GM19023 (cell line): ENCODE data around the gene TOM1L2.

Source experiments
- ATAC-seq: cut with Tn5 transposase; IDR thresholded peaks from one replicate; pipeline ENCODE4 v1.9.1; 2021; ENCODE audit warnings: mild to moderate bottlenecking, moderate library complexity; ENCODE audit not compliant: unreplicated experiment

The TOM1L2 gene

GRCh38 chr17:17823433-17824118 is 148.6 kb downstream of the TOM1L2 start:
- ATAC-seq: peak; percentile 77

GRCh38 chr17:17822616-17823015 is 149.6 kb downstream of the TOM1L2 start:
- ATAC-seq: no peak

DNA sequence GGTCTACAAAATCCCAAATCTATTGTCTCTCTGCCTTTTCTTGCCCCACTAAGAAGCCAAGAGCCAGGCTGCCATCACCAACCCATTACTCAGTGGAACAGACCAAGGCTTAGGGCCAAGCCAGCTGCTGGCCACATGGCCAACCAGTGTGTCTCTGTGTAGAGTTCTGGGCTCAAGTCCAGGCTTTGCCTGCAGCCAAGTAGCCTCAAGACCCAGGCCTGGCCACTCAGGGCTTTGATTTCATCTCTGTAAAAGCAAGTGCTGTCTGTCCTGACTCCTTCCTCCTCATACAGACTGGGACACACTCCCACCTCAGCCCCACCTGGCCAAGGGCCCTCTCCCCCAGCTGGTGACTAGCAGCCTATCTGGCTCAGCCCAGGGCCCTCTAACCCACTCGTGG is 150.0 kb downstream of the TOM1L2 start:
- no peak for ATAC-seq

- no peak for ATAC-seq
Measured at GRCh38 chr17:17820463-17821158, 151.6 kb downstream of the TOM1L2 start.

- ATAC-seq: no peak
Measured at GRCh38 chr17:17820046-17820445, 152.2 kb downstream of the TOM1L2 start.

- ATAC-seq: peak; percentile 52
Measured at GRCh38 chr17:17819561-17819995, 152.6 kb downstream of the TOM1L2 start.

GRCh38 chr17:17819111-17819510 is 153.1 kb downstream of the TOM1L2 start:
- ATAC-seq: no peak

DNA sequence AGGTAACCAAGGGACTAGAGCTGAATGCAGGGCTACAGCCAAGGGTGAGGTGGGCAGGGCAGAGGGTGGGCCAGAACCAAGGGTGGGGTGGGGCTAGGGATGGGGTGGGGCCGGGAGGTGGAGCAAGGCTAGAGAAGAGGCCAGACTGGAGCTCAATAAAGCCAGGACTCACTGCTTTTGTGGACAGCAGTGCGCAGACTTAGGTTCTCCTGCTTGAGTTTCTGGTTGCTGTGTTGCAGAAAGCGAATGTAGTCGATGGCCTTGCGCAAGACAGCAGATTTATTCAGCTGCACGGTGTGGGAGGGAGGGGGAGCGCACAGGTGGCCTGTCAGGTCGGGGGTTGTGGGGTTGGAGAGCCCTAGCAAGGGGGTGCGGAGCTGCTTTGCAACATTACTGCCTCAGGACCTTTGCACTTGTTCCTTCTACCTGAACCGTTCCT is 154.1 kb downstream of the TOM1L2 start:
- no peak for ATAC-seq

DNA sequence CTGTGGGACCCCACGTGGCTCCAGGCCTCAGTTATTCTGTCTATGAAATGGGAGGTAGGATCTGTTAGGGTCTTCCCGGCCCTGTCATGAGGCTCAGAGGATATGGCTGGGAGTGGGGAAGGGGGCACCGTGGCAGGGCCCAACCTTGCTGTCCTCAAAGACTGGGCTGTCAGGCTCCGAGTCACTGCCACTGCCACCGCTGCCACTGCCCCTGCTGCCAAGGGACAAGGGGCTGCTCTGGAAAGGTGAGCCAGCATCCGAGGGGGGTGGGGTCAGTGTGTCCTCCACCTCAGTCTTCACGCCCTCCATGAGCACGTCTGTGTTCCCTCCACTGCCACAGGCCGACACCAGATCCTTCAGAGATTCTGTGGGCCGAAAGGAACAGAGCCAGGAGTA is 154.7 kb downstream of the TOM1L2 start:
- ATAC-seq: no peak

DNA sequence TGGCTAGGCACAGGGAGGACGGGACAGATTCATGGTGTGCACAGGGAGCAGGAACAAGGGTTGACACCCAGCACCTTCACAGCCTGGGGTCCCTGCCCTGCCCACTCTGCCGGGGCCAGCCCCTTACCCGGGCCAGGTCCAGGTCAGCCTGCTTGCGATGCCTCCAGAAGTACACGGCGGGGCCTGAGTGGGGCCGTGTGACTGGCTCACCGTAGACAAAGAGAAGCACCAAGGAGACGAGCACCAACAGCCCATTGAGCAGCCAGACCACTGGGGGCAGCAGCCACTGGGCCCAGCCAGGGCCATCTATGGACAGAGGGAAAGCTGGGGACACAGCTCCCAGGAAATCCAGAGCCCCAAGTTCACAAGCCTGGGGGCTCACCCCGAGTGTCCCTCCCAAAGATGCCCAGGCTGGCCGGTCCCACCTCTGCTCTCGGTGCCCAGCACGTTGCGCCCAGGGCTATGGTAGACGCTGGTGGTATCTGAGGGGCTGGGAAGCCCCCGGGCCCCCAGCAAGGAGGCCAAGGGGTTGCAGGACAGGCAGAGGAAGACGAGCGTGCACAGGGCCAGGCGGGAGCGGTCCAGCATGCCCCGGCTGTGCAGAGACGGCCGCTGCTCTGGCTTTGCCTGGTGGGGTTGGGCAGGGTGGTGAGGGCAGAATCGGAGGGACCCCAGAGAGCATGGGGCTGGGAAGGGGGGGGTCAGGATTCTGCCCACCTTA is 155.2 kb downstream of the TOM1L2 start:
- ATAC-seq: no peak

DNA sequence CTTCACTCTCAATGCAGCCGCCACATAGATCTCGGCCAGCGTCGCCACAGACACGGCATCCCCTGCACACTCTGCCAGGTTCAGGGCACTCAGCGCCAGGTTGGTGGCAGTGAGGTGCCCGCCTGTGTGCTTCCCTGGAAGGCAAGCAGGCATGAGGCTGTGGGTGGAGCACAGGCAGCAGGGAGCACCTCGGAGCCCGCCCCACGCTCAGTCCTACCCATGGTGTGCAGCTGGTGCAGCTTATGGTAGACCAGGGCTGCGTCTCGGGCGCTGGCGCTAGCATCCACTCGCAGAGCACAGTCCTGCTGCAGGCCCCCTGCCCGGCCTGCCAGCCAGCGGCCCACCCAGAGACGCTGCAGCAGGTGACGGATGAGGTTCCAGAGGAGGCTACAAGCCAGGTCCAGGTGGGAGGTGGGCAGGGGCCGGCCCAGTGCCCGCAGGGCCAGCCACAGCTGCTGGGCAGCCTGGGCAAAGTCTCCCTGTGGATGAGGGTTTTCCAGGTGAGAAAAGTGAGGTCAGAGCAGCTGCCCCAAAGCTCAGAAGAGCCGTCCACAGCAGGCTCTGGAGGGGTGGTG is 155.9 kb downstream of the TOM1L2 start:
- no peak for ATAC-seq

- ATAC-seq: no peak
Measured at GRCh38 chr17:17815436-17816200, 156.6 kb downstream of the TOM1L2 start.

GRCh38 chr17:17815062-17815406 is 157.2 kb downstream of the TOM1L2 start:
- ATAC-seq: no peak

GRCh38 chr17:17814162-17815061 is 157.8 kb downstream of the TOM1L2 start:
- ATAC-seq: no peak

DNA sequence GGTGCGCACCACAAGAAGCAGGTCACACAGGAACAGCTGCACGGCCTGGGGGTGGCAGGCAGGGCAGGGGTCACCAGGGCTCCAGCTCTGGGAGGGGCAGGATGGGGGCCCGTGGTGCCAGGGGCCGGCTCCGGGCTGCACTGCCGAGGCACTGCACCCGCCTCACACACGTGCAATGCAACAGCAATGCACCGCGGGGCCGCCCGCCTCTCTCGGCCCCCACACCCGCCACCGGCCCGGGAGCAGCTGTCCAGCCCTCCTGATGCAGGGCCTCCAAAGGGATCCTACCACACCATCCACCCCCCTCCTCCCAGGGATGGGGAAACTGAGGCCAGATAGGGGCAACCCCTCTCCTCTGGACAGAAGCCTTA is 158.5 kb downstream of the TOM1L2 start:
- no peak for ATAC-seq

DNA sequence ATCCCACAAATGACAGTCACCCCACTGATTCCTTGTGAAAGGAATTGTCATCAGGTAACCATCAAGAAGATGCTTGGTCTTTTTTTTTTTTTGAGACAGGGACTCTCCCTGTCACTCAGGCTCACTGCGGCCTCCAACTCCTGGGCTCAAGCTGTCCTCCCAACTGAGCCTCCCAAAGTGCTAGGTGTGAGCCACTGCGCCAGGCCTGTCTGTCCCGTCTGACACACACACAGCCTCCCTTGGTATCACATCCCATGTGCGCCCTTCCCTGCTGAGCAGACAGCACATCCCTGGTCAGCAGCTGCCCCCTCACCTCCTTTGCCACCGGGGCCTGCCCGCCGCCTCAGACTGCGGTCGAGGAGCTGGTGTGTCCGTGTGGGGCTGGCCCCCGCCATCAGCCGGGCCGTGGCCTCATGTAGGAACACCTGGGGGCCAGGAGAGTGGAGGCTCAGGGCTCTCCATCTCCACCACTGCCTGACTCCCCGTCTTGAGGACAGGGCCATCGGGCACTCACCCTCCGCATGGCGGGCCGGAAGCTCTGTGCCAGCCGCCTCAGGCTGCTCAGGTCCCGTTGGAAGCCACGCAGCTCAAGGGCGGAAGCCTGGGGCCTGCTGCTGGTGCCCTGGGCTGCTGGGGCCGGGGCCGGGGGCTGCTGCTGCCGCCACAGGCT is 159.0 kb downstream of the TOM1L2 start:
- ATAC-seq: no peak

DNA sequence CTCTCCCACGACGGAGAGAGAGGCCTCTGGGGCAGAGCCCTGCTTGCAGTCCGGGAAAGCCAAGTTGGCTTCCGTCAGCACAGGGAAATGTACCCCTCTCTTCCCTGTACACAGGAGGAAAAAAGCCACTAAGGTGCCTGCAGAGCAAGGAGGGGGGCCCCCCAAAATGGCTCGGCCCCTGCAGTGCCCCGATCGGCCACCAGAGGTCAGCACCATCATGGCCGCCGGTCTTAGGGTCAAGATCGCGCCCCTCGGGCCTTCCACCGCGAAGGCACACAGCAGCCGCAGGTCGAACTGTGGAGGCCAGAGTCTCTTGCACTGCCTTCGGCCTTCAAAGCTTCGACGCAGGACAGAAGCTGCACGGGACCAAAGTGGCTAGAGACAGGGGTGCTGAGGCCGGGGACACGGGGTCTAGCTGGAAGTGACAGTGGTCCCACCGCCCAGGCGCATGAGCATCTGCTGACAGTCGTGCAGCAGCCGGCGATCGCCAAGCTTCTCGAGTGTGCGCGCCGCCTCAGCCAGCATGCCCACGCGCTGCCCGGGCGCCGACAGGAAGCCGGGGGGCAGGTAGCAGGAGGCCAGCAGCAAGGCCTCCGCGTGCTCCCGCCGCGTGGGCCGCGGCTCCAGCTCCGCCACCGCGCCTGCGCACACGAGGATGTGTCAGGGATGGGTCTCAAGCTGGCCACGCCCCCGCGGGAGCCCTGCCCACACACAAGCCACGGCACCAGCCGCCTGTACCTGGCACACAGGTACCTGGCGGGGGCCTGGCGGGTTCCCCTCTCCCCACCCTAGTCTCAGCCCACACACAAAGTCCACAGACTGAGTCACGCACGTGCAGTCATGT is 159.8 kb downstream of the TOM1L2 start:
- ATAC-seq: no peak

- ATAC-seq: no peak
Measured at GRCh38 chr17:17811381-17812210, 160.6 kb downstream of the TOM1L2 start.
